ENCODE results near the gene P2RX1. TPM values are rescaled to one million over a fixed set of nuclear protein-coding genes. Genes with fewer than 3 reads are reported as not detected.
"Not testable (repeated sequence)": the region's sequence is repeated elsewhere in the genome, so short reads cannot be mapped to it uniquely, and the experiment has no call there.

Gene P2RX1
- total RNA-seq, 1 donor from 2014 or later: 0.16 TPM

DNA sequence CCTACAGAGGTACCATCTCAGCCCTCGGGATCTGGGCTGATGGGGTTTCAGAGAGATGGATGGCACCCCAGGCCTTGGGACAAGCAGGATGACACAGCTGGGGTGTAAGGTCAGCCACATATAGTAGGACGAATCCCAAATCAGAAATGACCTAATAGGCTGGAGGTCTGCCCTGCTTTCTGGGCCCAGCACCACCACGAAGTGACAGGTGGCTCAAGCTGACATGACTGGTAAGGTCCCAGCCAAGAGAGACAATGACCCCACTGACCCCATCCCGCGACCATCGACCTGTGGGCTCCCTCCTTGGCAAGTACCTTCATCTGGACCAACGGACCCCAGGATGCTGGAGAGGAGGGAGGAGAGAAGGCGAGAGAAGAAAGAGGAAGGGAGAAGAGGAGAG, 39.0 kb downstream of the P2RX1 start:
- no peak for ATAC-seq
- DNase-seq (ENCODE audit: missing footprints): no peak
- intact Hi-C loops (cut with DNase I): no loop called here

DNA sequence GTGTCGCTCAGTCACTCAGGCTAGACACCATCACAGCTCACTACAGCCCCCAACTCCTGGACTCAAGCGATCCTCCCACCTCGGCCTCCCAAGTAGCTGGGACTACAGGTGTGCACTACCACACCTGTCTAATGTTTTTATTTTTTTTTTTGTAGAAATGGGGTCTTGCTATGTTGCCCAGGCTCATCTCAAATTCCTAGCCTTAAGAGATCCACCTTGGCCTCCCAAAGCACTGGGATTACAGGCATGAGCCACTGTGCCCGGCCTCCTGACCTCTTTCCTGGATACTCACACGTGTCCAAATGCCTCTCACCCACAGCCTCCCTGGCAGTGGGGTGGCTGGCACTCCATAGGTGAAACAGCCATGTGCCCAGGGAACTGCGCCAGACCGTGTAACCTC, 40.9 kb downstream of the P2RX1 start:
- DNase-seq (ENCODE audit: missing footprints) (peak; percentile 53), ATAC-seq (no peak)
- intact Hi-C loops (cut with DNase I): no loop called here

DNA sequence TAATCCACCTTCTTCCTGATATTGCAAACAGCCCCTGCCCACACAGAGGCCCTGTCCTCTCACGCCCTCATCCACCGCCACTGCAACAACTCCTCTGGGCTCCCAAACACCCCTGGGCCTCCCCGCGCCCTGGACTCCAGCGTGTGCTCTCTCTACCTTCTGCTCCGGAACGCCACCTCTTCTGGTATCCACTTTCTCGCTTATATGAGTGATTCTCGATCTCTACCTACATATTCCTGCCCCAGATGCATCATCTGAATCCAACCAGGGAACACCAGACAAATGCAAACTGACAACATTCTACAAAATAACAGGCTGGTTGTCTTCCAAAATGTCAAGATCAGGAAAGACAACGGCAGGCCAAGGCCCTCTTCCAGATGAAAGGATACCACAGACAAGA, 42.4 kb downstream of the P2RX1 start:
- intact Hi-C loops (cut with DNase I): no loop called here

GRCh38 chr17:3870871-3871306, 45.4 kb downstream of the P2RX1 start:
- intact Hi-C loops (cut with DNase I): no loop called here
- DNase-seq (ENCODE audit: missing footprints): peak; percentile 35
- ATAC-seq: no peak

More for the DNA sequence above, 42.4 kb downstream of the P2RX1 start:
- DNase-seq (ENCODE audit: missing footprints) (no peak), ATAC-seq (no peak)

DNA sequence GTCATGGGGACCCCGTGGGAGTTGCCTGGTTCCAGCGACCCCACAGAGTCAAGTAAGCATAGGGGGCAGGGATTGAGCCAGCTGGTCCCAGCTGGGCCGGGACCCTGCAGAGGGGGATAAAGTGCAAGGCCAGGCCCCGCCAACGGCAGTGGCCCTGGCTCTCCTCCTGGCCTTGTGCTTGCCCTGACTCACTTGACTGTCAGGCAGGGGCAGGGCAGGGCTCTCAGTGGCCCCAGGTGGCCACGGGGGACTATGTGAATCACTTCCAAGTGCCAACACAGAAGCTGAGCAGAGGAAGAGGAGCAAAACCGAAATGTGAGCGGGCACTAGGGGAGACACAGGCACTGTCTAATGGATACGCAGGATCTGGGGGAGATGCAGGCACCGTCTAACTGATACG, 48.7 kb downstream of the P2RX1 start:
- intact Hi-C loops (cut with DNase I): loop anchor here (5.0 kb wide), 1 partner anchor 45 kb away; no protein-coding TSS in a partner anchor
- DNase-seq (ENCODE audit: missing footprints) (peak; percentile 34), ATAC-seq (no peak)

DNA sequence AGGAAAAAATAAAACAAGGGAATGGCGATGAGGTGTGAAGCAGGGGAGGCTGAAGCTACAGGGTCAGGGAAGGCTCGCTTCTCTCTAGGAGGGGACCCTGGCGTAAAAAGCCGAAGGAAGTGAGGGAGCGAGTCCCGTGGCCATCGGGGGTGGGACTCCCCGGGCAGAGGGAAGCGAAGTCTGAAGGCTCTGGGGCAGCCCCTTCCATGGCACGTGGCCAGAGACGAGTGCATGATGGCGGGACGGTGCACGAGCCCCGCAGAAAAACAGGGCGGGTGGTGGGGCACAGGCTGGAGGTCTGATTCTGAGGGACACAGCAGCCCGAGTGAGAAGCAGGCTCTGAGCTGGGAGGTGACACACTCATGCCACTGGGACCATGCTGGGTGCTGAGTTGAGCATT, 49.2 kb downstream of the P2RX1 start:
- DNase-seq (ENCODE audit: missing footprints): no peak
- ATAC-seq: no peak
- intact Hi-C loops (cut with DNase I): loop anchor here (5.0 kb wide), 1 partner anchor 45 kb away; no protein-coding TSS in a partner anchor

DNA sequence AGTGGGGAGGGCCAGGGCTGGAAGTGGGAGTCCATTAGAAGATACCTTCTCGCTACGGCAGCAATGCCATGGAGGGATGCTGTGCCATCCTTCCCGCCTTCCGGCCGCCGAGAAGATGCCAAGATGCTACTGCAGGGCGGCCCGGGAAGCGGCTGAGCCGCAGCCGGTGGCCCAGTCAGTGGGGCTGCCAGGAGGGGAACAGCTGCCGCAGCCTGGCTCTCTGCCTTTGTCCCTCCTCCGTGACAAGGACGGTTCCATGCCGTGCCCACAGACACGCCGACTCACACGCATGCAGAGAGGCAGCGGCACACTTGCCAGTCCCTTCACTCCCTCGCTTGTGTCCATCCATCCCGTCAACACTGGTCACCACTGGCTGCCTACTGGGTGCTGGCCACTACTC, 50.0 kb downstream of the P2RX1 start:
- intact Hi-C loops (cut with DNase I): loop anchor here (5.0 kb wide), 1 partner anchor 46 kb away; no protein-coding TSS in a partner anchor
- ATAC-seq (no peak), DNase-seq (ENCODE audit: missing footprints) (no peak)

DNA sequence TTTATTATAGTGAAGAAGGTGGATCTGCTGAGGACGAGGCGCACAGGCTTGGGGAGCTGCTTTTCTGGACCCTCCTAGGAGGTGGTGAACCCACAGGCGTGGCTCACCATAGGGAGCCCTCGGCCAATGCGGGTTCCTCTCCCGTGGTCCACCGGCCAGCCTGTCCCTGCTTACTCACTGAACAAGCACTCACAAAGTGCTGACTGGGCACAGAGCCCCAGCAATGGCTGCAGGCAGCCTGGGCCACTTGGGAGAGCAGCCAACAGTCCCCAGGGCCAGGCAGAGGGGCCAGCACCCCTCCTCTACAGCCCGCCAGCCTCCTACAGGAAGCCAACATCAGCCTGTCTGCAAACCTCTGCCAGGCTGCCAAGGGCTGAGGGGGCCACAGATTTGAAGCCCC, 51.1 kb downstream of the P2RX1 start:
- intact Hi-C loops (cut with DNase I): loop anchor here (5.0 kb wide), 1 partner anchor 47 kb away; no protein-coding TSS in a partner anchor
- DNase-seq (ENCODE audit: missing footprints): no peak
- peak; percentile 42 for ATAC-seq

DNA sequence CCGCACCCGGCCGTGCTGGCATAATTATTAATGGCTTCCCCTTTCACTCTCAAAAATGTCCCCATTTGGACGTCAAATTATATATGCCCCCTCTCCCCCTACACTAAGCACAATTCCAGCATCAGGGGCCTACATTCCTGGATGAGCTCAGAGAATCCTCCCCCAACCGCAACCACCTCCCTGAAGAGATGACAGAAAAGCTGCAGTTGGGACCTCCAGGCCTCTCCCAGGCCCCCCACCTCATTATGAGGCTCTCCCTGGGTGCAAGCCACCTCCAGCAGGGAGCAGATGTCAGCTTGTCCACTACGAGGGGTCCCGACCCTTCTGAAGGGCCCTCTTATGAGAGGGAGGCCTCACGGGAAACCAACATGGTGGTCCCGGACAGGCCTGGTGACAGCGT, 51.7 kb downstream of the P2RX1 start:
- no peak for ATAC-seq
- no peak for DNase-seq (ENCODE audit: missing footprints)
- intact Hi-C loops (cut with DNase I): no loop called here

DNA sequence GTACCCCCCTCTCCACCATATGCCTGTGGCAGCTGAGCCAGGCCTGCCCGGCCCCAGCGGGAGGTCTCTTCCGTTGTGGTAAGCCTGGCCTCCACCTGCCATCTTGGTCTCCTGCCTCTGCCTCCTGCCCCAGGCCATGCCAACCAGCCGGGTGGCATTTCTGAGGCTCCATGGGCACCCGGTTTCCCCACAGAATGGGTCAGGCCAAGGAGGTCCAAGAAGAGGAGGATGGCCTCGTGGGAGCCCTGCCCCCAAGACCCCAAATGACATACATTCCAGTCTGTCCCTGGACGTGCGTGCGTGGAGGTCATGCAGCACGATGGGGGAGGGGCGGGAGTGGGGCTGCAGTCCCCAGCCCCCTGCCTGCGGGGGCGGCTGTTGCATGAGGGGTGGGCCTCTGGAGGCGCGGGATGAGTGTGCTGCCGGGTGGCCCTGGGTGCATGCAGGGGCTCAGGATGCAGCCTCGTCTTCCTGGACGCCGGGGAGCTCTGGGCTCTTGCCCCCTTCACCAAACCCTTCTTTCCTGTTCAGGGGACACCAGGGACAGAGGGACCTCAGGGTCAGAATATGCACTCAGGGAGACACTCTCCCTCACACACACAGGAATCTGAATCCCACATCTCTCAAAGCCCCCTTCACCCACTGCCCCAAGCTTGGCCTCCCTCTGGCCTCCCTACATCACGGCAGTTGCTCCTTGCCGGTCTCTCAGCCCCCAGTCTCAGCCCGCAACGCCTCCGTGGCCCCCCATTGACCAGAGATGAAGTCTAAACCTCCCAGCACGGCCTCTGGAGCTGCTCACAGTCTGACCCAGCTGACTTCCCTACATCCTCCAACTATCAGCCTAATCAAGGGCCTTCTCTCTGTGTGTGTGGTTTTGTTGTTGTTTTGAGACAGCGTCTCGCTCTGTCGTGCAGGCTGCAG, 54.2 kb downstream of the P2RX1 start:
- ATAC-seq: no peak
- peak; percentile 26 for DNase-seq (ENCODE audit: missing footprints)
- intact Hi-C loops (cut with DNase I): no loop called here

- no peak for ATAC-seq
- no peak for DNase-seq (ENCODE audit: missing footprints)
- intact Hi-C loops (cut with DNase I): no loop called here
Observed at GRCh38 chr17:3860939-3861700, 55.1 kb downstream of the P2RX1 start.

- DNase-seq (ENCODE audit: missing footprints) (no peak), ATAC-seq (no peak)
- intact Hi-C loops (cut with DNase I): no loop called here
Observed at GRCh38 chr17:3859940-3860339, 56.3 kb downstream of the P2RX1 start.

DNA sequence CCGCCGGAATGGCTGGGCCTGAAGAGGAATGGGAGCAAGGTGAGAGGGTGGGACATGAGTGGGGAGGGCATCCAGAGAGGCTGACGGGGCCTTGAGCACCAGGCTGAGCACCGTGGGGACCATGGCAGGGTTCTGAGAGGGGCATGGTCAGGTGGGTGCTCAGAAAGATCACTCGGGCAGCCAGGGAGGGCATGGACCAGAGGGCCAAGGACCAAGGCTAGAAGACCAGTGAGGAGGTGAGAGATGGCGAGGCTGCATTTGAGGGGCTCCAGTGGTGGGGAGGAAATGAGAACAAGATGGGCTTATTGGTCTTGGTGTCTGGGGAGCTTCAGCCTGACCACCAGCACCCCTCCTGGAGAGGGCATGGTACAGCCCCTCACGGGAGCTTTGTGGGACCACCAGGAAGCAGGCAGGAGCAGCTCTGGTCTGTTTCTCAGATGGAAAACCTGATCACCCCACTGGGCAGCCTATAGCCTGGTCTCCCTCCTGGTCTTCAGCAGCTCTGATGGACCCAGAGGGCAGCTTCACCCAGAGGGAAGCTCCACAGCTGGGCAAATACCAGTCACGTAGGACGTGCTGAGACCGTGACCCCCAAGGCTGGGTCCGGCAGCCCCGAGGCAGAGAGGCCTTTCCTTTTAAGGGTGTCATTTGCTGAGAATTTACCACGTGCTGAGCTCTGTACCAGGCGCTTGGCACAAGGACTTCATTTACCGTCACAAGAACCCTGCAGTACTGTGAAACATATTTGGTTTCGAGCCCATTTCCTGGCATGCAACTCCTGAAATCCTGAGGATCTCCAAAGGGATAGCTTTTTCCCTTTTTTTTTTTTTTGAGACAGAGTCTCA, 58.8 kb downstream of the P2RX1 start:
- DNase-seq (ENCODE audit: missing footprints) (no peak), ATAC-seq (no peak)
- intact Hi-C loops (cut with DNase I): no loop called here

GRCh38 chr17:3854204-3854603, 62.1 kb downstream of the P2RX1 start:
- DNase-seq (ENCODE audit: missing footprints); intact Hi-C loops (cut with DNase I); ATAC-seq: not testable (repeated sequence)

DNA sequence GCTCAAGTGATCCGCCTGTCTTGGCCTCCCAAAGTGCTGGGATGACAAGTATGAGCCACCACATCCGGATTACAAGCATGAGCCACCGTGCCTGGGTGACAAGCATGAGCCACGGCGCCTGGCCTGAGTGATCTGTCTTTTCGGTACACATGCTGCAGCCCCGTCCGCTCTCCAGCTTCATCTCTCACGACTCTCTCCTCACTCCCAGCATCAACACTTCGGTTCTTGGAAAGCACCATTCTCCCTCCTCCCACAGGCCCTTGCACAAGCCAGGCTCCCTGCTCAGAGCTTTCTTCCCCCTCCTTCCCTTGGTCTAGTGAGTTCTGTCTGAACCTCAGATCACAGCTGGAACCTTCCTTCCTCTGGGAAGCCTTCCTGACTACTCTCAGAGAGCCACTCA, 63.7 kb downstream of the P2RX1 start:
- no peak for DNase-seq (ENCODE audit: missing footprints)
- no peak for ATAC-seq
- intact Hi-C loops (cut with DNase I): no loop called here

GRCh38 chr17:3851461-3852100, 64.7 kb downstream of the P2RX1 start:
- intact Hi-C loops (cut with DNase I): no loop called here

GRCh38 chr17:3848229-3848835, 67.9 kb downstream of the P2RX1 start:
- ATAC-seq (no peak), DNase-seq (ENCODE audit: missing footprints) (no peak)
- intact Hi-C loops (cut with DNase I): loop anchor here (5.0 kb wide), 1 partner anchor 111 kb away; no protein-coding TSS in a partner anchor

More at GRCh38 chr17:3851461-3852100, 64.7 kb downstream of the P2RX1 start:
- DNase-seq (ENCODE audit: missing footprints) (no peak), ATAC-seq (no peak)
